Suprapubic skin (tissue), 4 donors: ENCODE results near the gene BAZ1A.

ENCODE experiments used
- CTCF ChIP-seq, 2 donors: fragments of 200-600 bp in 1 of 2; fragments of 450-650 bp in 1 of 2; sonication (generic) in 1 of 2; IDR thresholded peaks; one replicate each; pipeline ENCODE4 v1.5.1; 2016 to 2019; ENCODE audit warnings: antibody characterized with exemption in 2 of 2, mild to moderate bottlenecking in 1 of 2, moderate library complexity in 1 of 2
- EP300 ChIP-seq: sonication (generic); formaldehyde crosslinking; IDR thresholded peaks from one replicate; pipeline ENCODE4 v1.6.1; 2017; ENCODE audit warnings: antibody characterized with exemption
- POLR2A ChIP-seq, 2 donors: fragments of 450-650 bp; IDR thresholded peaks; one replicate each; pipeline ENCODE4 v1.6.1; 2017; ENCODE audit warnings: antibody characterized with exemption in 2 of 2, mild to moderate bottlenecking in 2 of 2, moderate library complexity in 2 of 2
- POLR2AphosphoS5 ChIP-seq, 3 donors: sonication (generic); formaldehyde crosslinking; IDR thresholded peaks; one replicate each; pipeline ENCODE4 v1.6.1; 2017; ENCODE audit warnings: antibody characterized with exemption in 3 of 3

GRCh38 chr14:34890937-34891336 is 15.8 kb upstream of the BAZ1A start:
- TF ChIP-seq CTCF (IDR thresholded peaks at IDR 0.05) (no peak), POLR2AphosphoS5 (IDR thresholded peaks at IDR 0.05) (no peak), EP300 (no peak), POLR2A (IDR thresholded peaks at IDR 0.05) (no peak)
